Measurements from ENCODE around the gene OPCML. TPM values are rescaled to one million over a fixed set of nuclear protein-coding genes. Genes with fewer than 3 reads are reported as not detected.

OPCML gene
- total RNA-seq, 1 experiment from 2014 or later, result not detected

GRCh38 chr11:133107136-133107535 is 425.2 kb downstream of the OPCML start:
- H3K27me3 ChIP-seq (ENCODE audit: insufficient read depth, low read depth), result no peaks in the 10 kb centered on the region; the same call in 1 of the 2 replicates
- H3F3A ChIP-seq (ENCODE audit: insufficient read depth, low read depth), result no peaks in the 10 kb centered on the region
- H3K9me3 ChIP-seq (ENCODE audit: insufficient read depth, low read depth), result no peaks in the 10 kb centered on the region
- H4K20me1 ChIP-seq (ENCODE audit: insufficient read depth), result no peaks in the 10 kb centered on the region
- H3K4me1 ChIP-seq (replicated peaks; ENCODE audit: insufficient read depth), result no peaks in the 10 kb centered on the region
- no peak overlapping the region for H3K4me3 ChIP-seq
- POLR2A ChIA-PET (ENCODE audit: unreplicated experiment), result no interaction called here
- intact Hi-C loops (cut with micrococcal nuclease; ENCODE audit: unreplicated experiment), result no loop called here
- DNase-seq, result no peak
- no peaks in the 10 kb centered on the region for H3K9me2 ChIP-seq (ENCODE audit: insufficient read depth)
- no peaks in the 10 kb centered on the region for H3K79me2 ChIP-seq (ENCODE audit: low read depth)
- TF ChIP-seq EZH2 (IDR thresholded peaks at IDR 0.05; ENCODE audit: low read depth) (no peak), CTCF (conservative IDR thresholded peaks at IDR 0.05) (no peak)
- H2AFZ ChIP-seq, result no peak overlapping the region
- H3K27ac ChIP-seq, result no peak overlapping the region
- CTCF ChIA-PET, result no interaction called here
- no TSS peak for BruUV-seq (replicated peaks)
- no peaks in the 10 kb centered on the region for H3K36me3 ChIP-seq (ENCODE audit: low read depth)
- no peak overlapping the region for H3K4me2 ChIP-seq

DNA sequence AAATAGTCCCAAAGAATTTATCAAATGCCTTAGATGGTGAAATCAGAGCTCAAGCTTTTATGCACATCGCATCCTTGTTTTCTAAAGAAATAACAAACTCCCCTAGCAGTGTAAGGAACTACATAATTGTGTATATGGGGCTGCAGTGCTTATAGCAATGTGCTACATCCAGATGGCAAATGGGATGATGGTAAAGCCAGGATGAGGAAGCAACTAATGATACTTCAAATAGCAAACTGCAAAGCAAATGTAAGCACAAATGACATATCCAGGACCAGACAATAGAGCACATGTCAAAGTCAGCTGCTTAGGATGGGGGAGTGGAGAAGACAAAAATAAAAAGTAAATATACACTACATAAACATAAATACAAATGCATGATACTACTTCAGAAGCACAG is 425.9 kb downstream of the OPCML start:
- H3K4me2 ChIP-seq, result no peak overlapping the region
- POLR2A ChIA-PET (ENCODE audit: unreplicated experiment), result no interaction called here
- H3K4me3 ChIP-seq, result no peak overlapping the region
- no peak for DNase-seq
- H3K36me3 ChIP-seq (ENCODE audit: low read depth), result no peaks in the 10 kb centered on the region
- no TSS peak for BruUV-seq (replicated peaks)
- intact Hi-C loops (cut with micrococcal nuclease; ENCODE audit: unreplicated experiment), result no loop called here
- no peaks in the 10 kb centered on the region for H3K9me3 ChIP-seq (ENCODE audit: insufficient read depth, low read depth)
- H3K9me2 ChIP-seq (ENCODE audit: insufficient read depth), result no peaks in the 10 kb centered on the region
- CTCF ChIA-PET, result no interaction called here
- no peaks in the 10 kb centered on the region for H3F3A ChIP-seq (ENCODE audit: insufficient read depth, low read depth)
- no peak for TF ChIP-seq EZH2 (IDR thresholded peaks at IDR 0.05; ENCODE audit: low read depth)
- no peak for TF ChIP-seq CTCF (conservative IDR thresholded peaks at IDR 0.05)
- H3K27me3 ChIP-seq (ENCODE audit: insufficient read depth, low read depth), result no peaks in the 10 kb centered on the region; the same call in 1 of the 2 replicates
- no peak overlapping the region for H2AFZ ChIP-seq
- no peaks in the 10 kb centered on the region for H3K79me2 ChIP-seq (ENCODE audit: low read depth)
- no peaks in the 10 kb centered on the region for H4K20me1 ChIP-seq (ENCODE audit: insufficient read depth)
- H3K4me1 ChIP-seq (replicated peaks; ENCODE audit: insufficient read depth), result no peaks in the 10 kb centered on the region
- H3K27ac ChIP-seq, result no peak overlapping the region

- no peaks in the 10 kb centered on the region for H3K9me3 ChIP-seq (ENCODE audit: insufficient read depth, low read depth)
- no peaks in the 10 kb centered on the region; the same call in 1 of the 2 replicates for H3K27me3 ChIP-seq (ENCODE audit: insufficient read depth, low read depth)
- DNase-seq, result no peak
- TF ChIP-seq EZH2 (IDR thresholded peaks at IDR 0.05; ENCODE audit: low read depth) (no peak), CTCF (conservative IDR thresholded peaks at IDR 0.05) (no peak)
- no peaks in the 10 kb centered on the region for H3F3A ChIP-seq (ENCODE audit: insufficient read depth, low read depth)
- CTCF ChIA-PET, result no interaction called here
- no peaks in the 10 kb centered on the region for H4K20me1 ChIP-seq (ENCODE audit: insufficient read depth)
- H3K4me3 ChIP-seq, result no peak overlapping the region
- H3K27ac ChIP-seq, result no peak overlapping the region
- no peak overlapping the region for H2AFZ ChIP-seq
- POLR2A ChIA-PET (ENCODE audit: unreplicated experiment), result no interaction called here
- no peak overlapping the region for H3K4me2 ChIP-seq
- H3K9me2 ChIP-seq (ENCODE audit: insufficient read depth), result no peaks in the 10 kb centered on the region
- intact Hi-C loops (cut with micrococcal nuclease; ENCODE audit: unreplicated experiment), result no loop called here
- H3K36me3 ChIP-seq (ENCODE audit: low read depth), result no peaks in the 10 kb centered on the region
- H3K4me1 ChIP-seq (replicated peaks; ENCODE audit: insufficient read depth), result no peaks in the 10 kb centered on the region
- H3K79me2 ChIP-seq (ENCODE audit: low read depth), result no peaks in the 10 kb centered on the region
- no TSS peak for BruUV-seq (replicated peaks)
Measured at GRCh38 chr11:133104009-133104744, 428.1 kb downstream of the OPCML start.

All from PC-9 (cell line).